HL-60/S4 (cell line): ENCODE data around the gene RESF1.

Experiments
- in situ Hi-C: fragments of 300-500 bp; cut with MboI; formaldehyde crosslinking; loops from 2 replicates; pipeline ENCODE4 v1.14.3; 2022; ENCODE audit warnings: low sequenced_read_pairs

RESF1 gene

GRCh38 chr12:31958569-31959160, 550 bp upstream of the RESF1 start:
- in situ Hi-C loops, result no loop called here

- in situ Hi-C loops, result no loop called here
Observed at GRCh38 chr12:31959701-31960391, 631 bp downstream of the RESF1 start.

GRCh38 chr12:31961137-31961536, 1.9 kb downstream of the RESF1 start:
- in situ Hi-C loops, result no loop called here

- in situ Hi-C loops, result no loop called here
Observed at GRCh38 chr12:31962076-31962475, 2.9 kb downstream of the RESF1 start.

- in situ Hi-C loops, result no loop called here
Observed at GRCh38 chr12:31964280-31964679, 5.1 kb downstream of the RESF1 start.

GRCh38 chr12:31965090-31965489, 5.9 kb downstream of the RESF1 start:
- in situ Hi-C loops, result no loop called here

GRCh38 chr12:31966558-31967205, 7.5 kb downstream of the RESF1 start:
- in situ Hi-C loops, result no loop called here

- in situ Hi-C loops, result no loop called here
Observed at GRCh38 chr12:31967539-31967938, 8.3 kb downstream of the RESF1 start.

GRCh38 chr12:31970199-31970598, 11.0 kb downstream of the RESF1 start:
- in situ Hi-C loops, result no loop called here

- in situ Hi-C loops, result no loop called here
Observed at GRCh38 chr12:31973818-31974217, 14.6 kb downstream of the RESF1 start.

- in situ Hi-C loops, result no loop called here
Observed at GRCh38 chr12:31974673-31975072, 15.5 kb downstream of the RESF1 start.

GRCh38 chr12:31984806-31985591, 25.8 kb downstream of the RESF1 start:
- in situ Hi-C loops, result no loop called here

- in situ Hi-C loops, result no loop called here
Observed at GRCh38 chr12:31985832-31986231, 26.6 kb downstream of the RESF1 start.

- in situ Hi-C loops, result no loop called here
Observed at GRCh38 chr12:31989571-31990362, 30.6 kb downstream of the RESF1 start.

- in situ Hi-C loops, result no loop called here
Observed at GRCh38 chr12:31991146-31991545, 31.9 kb downstream of the RESF1 start.

GRCh38 chr12:31991815-31992214, 32.6 kb downstream of the RESF1 start:
- in situ Hi-C loops, result no loop called here

- in situ Hi-C loops, result no loop called here
Observed at GRCh38 chr12:31999692-32000091, 40.5 kb downstream of the RESF1 start.

GRCh38 chr12:32000373-32001005, 41.3 kb downstream of the RESF1 start:
- in situ Hi-C loops, result no loop called here

- in situ Hi-C loops, result no loop called here
Observed at GRCh38 chr12:32002848-32003493, 43.8 kb downstream of the RESF1 start.

- in situ Hi-C loops, result no loop called here
Observed at GRCh38 chr12:32003654-32004053, 44.4 kb downstream of the RESF1 start.
